GM12873 (cell line): Measurements from ENCODE around the gene ALDH3B1.
A peak's percentile ranks its signal among the peaks of the same experiment; 100 is the strongest.

ENCODE experiments used
- CTCF ChIP-seq: IDR thresholded peaks from 2 replicates; pipeline ENCODE4 v1.5.1; 2012; ENCODE audit warnings: low read depth, mild to moderate bottlenecking, moderate library complexity, low read length, control low read depth; ENCODE audit not compliant: insufficient read depth; ENCODE audit errors: missing control alignments

The ALDH3B1 gene

DNA sequence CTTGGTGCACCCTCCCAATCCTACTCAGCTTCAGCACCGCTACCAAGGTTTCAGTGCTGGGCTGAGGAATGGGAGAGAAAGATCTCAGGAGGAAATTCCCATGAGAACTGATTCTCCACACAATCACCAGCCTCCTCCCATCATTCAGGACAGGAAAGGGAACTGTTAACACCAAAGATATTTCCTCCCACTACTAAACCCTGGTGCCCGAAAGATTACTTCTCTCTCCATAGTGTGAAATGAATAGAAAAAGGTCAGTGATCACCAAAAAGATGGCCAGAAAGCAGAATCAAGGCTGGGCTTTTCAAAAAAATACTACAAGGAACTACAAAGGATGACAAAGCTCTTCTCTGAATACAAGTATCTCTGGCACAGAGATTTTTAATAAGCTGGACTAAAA is 54.8 kb downstream of the ALDH3B1 start:
- no peak for TF ChIP-seq CTCF

DNA sequence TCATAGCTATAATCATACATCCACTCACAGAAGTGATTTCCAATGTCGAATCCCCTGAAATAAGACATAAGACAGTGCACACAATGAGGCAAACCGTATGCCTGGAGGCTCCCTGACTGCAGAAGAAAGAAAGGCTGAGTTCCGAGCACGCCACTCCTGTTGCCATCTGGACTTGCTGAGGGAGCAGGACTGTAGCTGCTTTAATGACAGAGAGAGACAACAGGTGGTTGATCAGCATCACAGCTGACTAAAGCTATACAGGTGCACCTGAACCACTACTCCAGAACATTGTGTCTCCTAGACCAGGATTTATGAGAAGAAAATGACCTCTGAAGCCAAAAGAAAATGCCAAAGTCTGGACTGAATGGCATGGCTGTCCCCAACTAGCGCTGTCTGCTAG is 55.7 kb downstream of the ALDH3B1 start:
- no peak for TF ChIP-seq CTCF

- no peak for TF ChIP-seq CTCF
Measured at GRCh38 chr11:68066742-68067141, 56.6 kb downstream of the ALDH3B1 start.

DNA sequence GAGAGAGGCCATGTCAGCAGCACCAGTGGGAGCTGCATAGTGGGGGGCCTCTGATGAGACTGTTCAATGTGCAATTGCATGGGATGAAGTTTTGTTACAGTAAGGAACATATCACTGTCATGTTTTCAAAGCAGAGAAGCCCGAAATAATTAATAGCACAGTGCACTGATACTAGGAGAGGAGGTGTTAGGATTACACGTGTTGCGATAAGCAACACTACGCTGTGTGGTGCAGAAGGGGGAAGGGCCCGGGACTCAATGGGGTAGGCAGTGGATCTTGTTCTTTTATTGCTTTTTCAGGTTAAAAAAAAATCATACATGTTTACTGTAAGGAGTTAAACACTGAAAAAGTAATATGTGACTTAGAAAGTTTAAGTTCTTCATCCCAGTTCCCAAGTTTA is 57.9 kb downstream of the ALDH3B1 start:
- TF ChIP-seq CTCF, result no peak

- no peak for TF ChIP-seq CTCF
Measured at GRCh38 chr11:68071281-68072048, 61.3 kb downstream of the ALDH3B1 start.

DNA sequence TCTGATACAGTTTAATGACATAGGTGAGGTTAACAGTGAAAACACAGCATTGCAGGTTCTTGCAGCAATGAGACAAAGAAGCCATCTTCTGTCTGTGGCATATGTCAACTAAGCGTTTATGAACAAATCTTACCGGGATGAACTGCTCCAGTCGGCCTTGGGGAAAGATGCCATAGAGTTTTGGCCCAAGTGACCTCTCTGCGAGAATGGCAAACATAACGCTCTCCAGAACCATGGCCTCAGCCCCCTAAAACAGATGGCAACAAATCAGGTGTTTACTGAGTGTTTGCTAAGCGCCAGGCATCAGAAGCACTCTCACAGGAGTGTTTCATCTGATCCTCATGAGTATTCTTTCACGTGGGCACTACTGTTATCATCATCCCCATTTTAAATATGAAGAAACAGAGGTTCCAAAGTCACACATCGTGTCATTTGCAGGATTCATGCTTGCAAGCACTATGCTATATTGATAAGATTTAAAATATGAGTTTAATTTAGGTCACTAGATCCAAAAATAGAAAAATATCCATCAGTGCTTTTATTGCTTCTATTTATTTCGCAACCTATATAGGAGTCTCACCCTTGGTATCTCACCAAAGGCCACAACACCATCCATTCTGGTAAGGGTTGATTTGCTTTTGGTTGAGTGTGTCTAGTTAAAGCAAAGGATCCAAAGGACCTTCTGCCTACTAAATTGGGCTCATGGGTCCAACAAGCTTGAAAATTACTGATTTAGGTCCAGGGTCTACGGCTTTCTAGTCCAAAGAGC is 64.6 kb downstream of the ALDH3B1 start:
- TF ChIP-seq CTCF, result no peak

GRCh38 chr11:68076371-68077042 is 66.4 kb downstream of the ALDH3B1 start:
- peak; percentile 28 for TF ChIP-seq CTCF
